HG03097 (cell line): ENCODE measurements around the gene NCOA4.
"Not testable (repeated sequence)": the region's sequence is repeated elsewhere in the genome, so short reads cannot be mapped to it uniquely, and the experiment has no call there.

Source experiments
- ATAC-seq: cut with Tn5 transposase; IDR thresholded peaks from one replicate; pipeline ENCODE4 v1.9.1; 2021; ENCODE audit not compliant: unreplicated experiment, low FRiP score

NCOA4 gene

GRCh38 chr10:45997994-45998763, 32.2 kb downstream of the NCOA4 start:
- no peak for ATAC-seq

GRCh38 chr10:45997557-45997956, 32.9 kb downstream of the NCOA4 start:
- ATAC-seq: no peak

- ATAC-seq: not testable (repeated sequence)
Measured at GRCh38 chr10:45985590-45985989, 44.8 kb downstream of the NCOA4 start.

GRCh38 chr10:45984473-45984872, 46.0 kb downstream of the NCOA4 start:
- not testable (repeated sequence) for ATAC-seq

- not testable (repeated sequence) for ATAC-seq
Measured at GRCh38 chr10:45983538-45984186, 46.8 kb downstream of the NCOA4 start.

- not testable (repeated sequence) for ATAC-seq
Measured at GRCh38 chr10:45981367-45981766, 49.1 kb downstream of the NCOA4 start.

- ATAC-seq: not testable (repeated sequence)
Measured at GRCh38 chr10:45978554-45978953, 51.9 kb downstream of the NCOA4 start.

- ATAC-seq: not testable (repeated sequence)
Measured at GRCh38 chr10:45974041-45974440, 56.4 kb downstream of the NCOA4 start.

GRCh38 chr10:45972813-45973169, 57.6 kb downstream of the NCOA4 start:
- not testable (repeated sequence) for ATAC-seq

GRCh38 chr10:45972106-45972812, 58.2 kb downstream of the NCOA4 start, which contains the start of gene TIMM23:
Gene TIMM23, plus strand, starts transcription at chr10:45972489. Its CDS starts 136 bp downstream, at chr10:45972625.
- peak; percentile 57 for ATAC-seq

GRCh38 chr10:45971742-45972105, 58.7 kb downstream of the NCOA4 start:
- peak; percentile 26 for ATAC-seq

- ATAC-seq: not testable (repeated sequence)
Measured at GRCh38 chr10:45971019-45971418, 59.4 kb downstream of the NCOA4 start.

- ATAC-seq: not testable (repeated sequence)
Measured at GRCh38 chr10:45962686-45963452, 67.6 kb downstream of the NCOA4 start.

- not testable (repeated sequence) for ATAC-seq
Measured at GRCh38 chr10:45957928-45958327, 72.5 kb downstream of the NCOA4 start.

- ATAC-seq: not testable (repeated sequence)
Measured at GRCh38 chr10:45956634-45957033, 73.8 kb downstream of the NCOA4 start.
